Heart left ventricle (tissue), 13 donors: Measurements from ENCODE around the gene THPO.

Experiments
- POLR2A ChIP-seq, 2 donors: fragments of 450-650 bp; IDR thresholded peaks; one replicate each; pipeline ENCODE4 v1.6.1; 2017; ENCODE audit warnings: antibody characterized with exemption in 2 of 2, mild to moderate bottlenecking in 2 of 2, moderate library complexity in 2 of 2
- TF ChIP-seq, protein P1 (sequence below), 12 donors: fragments of 200-600 bp; sonication (generic) in 4 of 12; IDR thresholded peaks; one replicate each; pipeline versions ENCODE4 v1.5.0 to v1.8.0; 2018 to 2022; ENCODE audit warnings: antibody characterized with exemption in 12 of 12, mild to moderate bottlenecking in 5 of 12
- donor health status: ischemic (EF 13 %, LVEDD 7.1; RV severe dilation, severe dysfunction).
- donor health status: DM: no; HTN: yes; CAD: no.
- donor health status: DM: no; HTN: no; CAD: no.
- donor health status: ischemic (EF 25% LVEDD 6.9; RV normal size, moderate dysfunction).
- donor health status: ischemic (EF 25% LVEDD 5.7; RV mildly dilated, moderate dysfunction).
- donor health status: ischemic (EF 35%, LVEDD 5.7; RV mildly dilated, moderate dysfunction).
- donor health status: nonischemic (EF 11% LVEDD 7.7; RV severe dilation, severe dysfunction).
- donor health status: DM: yes; HTN: yes; CAD: no.
- donor health status: PGD.
- donor health status: ischemic (EF 29% LVEDD 5.4; RV normal size, mild dysfunction).
- donor health status: nonischemic (EF 23%, LVEDD 6.1; RV moderate dilation, normal function).

DNA sequence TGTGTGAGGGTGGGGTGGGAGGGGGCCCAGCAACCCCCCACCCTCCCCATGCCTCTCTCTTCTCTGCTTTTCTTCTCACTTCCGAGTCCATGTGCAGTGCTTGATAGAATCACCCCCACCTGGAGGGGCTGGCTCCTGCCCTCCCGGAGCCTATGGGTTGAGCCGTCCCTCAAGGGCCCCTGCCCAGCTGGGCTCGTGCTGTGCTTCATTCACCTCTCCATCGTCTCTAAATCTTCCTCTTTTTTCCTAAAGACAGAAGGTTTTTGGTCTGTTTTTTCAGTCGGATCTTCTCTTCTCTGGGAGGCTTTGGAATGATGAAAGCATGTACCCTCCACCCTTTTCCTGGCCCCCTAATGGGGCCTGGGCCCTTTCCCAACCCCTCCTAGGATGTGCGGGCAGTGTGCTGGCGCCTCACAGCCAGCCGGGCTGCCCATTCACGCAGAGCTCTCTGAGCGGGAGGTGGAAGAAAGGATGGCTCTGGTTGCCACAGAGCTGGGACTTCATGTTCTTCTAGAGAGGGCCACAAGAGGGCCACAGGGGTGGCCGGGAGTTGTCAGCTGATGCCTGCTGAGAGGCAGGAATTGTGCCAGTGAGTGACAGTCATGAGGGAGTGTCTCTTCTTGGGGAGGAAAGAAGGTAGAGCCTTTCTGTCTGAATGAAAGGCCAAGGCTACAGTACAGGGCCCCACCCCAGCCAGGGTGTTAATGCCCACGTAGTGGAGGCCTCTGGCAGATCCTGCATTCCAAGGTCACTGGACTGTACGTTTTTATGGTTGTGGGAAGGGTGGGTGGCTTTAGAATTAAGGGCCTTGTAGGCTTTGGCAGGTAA lies 32.5 kb downstream of the THPO start:
- no peak for TF ChIP-seq POLR2A (IDR thresholded peaks at IDR 0.05)
- TF ChIP-seq, protein P1, sequence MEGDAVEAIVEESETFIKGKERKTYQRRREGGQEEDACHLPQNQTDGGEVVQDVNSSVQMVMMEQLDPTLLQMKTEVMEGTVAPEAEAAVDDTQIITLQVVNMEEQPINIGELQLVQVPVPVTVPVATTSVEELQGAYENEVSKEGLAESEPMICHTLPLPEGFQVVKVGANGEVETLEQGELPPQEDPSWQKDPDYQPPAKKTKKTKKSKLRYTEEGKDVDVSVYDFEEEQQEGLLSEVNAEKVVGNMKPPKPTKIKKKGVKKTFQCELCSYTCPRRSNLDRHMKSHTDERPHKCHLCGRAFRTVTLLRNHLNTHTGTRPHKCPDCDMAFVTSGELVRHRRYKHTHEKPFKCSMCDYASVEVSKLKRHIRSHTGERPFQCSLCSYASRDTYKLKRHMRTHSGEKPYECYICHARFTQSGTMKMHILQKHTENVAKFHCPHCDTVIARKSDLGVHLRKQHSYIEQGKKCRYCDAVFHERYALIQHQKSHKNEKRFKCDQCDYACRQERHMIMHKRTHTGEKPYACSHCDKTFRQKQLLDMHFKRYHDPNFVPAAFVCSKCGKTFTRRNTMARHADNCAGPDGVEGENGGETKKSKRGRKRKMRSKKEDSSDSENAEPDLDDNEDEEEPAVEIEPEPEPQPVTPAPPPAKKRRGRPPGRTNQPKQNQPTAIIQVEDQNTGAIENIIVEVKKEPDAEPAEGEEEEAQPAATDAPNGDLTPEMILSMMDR (IDR thresholded peaks at IDR 0.05), result peak; percentile 14 to 58 (median 34)
